Neural progenitor cell (in vitro differentiated cells): ENCODE measurements around the gene SMARCC2. TPM values are rescaled to one million over a fixed set of nuclear protein-coding genes. Genes with fewer than 3 reads are reported as not detected.

Source experiments
- DNase-seq: peaks from one replicate; pipeline ENCODE4 v3.0.0-alpha.2; 2016; ENCODE audit warnings: low spot score
- H2AFZ ChIP-seq: fragments of 200-600 bp; sonication (generic); replicated peaks from 2 replicates; pipeline ENCODE4 v1.6.1; 2016; ENCODE audit warnings: antibody characterized with exemption
- H3F3A ChIP-seq: fragments of 200-600 bp; sonication (generic); 2 replicates; pipeline ENCODE4 v1.6.1; 2016; ENCODE audit warnings: antibody characterized with exemption, low read depth
- H3K27ac ChIP-seq: fragments of 200-600 bp; sonication (generic); 2 replicates; pipeline ENCODE4 v1.5.1; 2016; ENCODE audit warnings: mild to moderate bottlenecking
- H3K27me3 ChIP-seq: fragments of 200-600 bp; sonication (generic); 2 replicates; pipeline ENCODE4 v1.6.1; 2016; ENCODE audit warnings: mild to moderate bottlenecking, moderate library complexity
- H3K36me3 ChIP-seq: fragments of 200-600 bp; sonication (generic); 2 replicates; pipeline ENCODE4 v1.5.1; 2016
- H3K4me1 ChIP-seq: fragments of 200-600 bp; sonication (generic); 2 replicates; pipeline ENCODE4 v1.6.1; 2016; ENCODE audit warnings: mixed run types
- H3K4me2 ChIP-seq: fragments of 200-600 bp; sonication (generic); 2 replicates; pipeline ENCODE4 v1.6.1; 2016
- H3K4me3 ChIP-seq: fragments of 200-600 bp; sonication (generic); 2 replicates; pipeline ENCODE4 v1.5.1; 2016
- H3K79me2 ChIP-seq: fragments of 200-600 bp; sonication (generic); 2 replicates; pipeline ENCODE4 v1.6.1; 2016; ENCODE audit warnings: low read depth
- H3K9ac ChIP-seq: fragments of 200-600 bp; sonication (generic); 2 replicates; pipeline ENCODE4 v1.6.1; 2016
- H3K9me3 ChIP-seq: fragments of 200-600 bp; sonication (generic); 2 replicates; pipeline ENCODE4 v1.5.1; 2016; ENCODE audit warnings: low read depth
- H4K20me1 ChIP-seq: fragments of 200-600 bp; sonication (generic); 2 replicates; pipeline ENCODE4 v1.6.1; 2016; ENCODE audit warnings: low read depth
- H3K27ac Mint-ChIP-seq: 3 replicates; pipeline ENCODE4 v1.8.0; 2021; ENCODE audit warnings: mixed read lengths
- H3K27me3 Mint-ChIP-seq: 2 replicates; pipeline ENCODE4 v1.8.0; 2022; ENCODE audit warnings: low read depth, mild to moderate bottlenecking, inconsistent platforms, moderate library complexity, mixed read lengths; ENCODE audit not compliant: insufficient read depth
- H3K36me3 Mint-ChIP-seq: 3 replicates; pipeline ENCODE4 v1.8.0; 2021; ENCODE audit warnings: mixed read lengths
- H3K4me1 Mint-ChIP-seq: 3 replicates; pipeline ENCODE4 v1.8.0; 2021; ENCODE audit warnings: mixed read lengths
- H3K4me3 Mint-ChIP-seq: 3 replicates; pipeline ENCODE4 v1.8.0; 2021; ENCODE audit warnings: mild to moderate bottlenecking, moderate library complexity, mixed read lengths
- H3K9me3 Mint-ChIP-seq: 3 replicates; pipeline ENCODE4 v1.8.0; 2020; ENCODE audit warnings: mixed read lengths
- CTCF ChIP-seq: fragments of 200-600 bp; sonication (generic); IDR thresholded peaks from 2 replicates; pipeline ENCODE4 v1.5.1; 2017; ENCODE audit warnings: antibody characterized with exemption, mild to moderate bottlenecking
- EZH2 ChIP-seq: fragments of 200-600 bp; sonication (generic); IDR thresholded peaks from 2 replicates; pipeline ENCODE4 v1.6.1; 2017; ENCODE audit warnings: antibody characterized with exemption, mild to moderate bottlenecking, moderate library complexity
- EZH2phosphoT487 ChIP-seq: fragments of 200-600 bp; sonication (generic); IDR thresholded peaks from 2 replicates; pipeline ENCODE4 v1.6.1; 2017; ENCODE audit warnings: antibody characterized with exemption
- total RNA-seq: library from RNA; depleted of rRNA; stranded (reverse); fragments of >200 nt; gene quantifications from 2 replicates; pipeline ENCODE4 v1.2.3, GENCODE V29; 2015; ENCODE audit warnings: low replicate concordance

The SMARCC2 gene
- total RNA-seq, 1 donor from 2014 or later: 103 TPM

DNA sequence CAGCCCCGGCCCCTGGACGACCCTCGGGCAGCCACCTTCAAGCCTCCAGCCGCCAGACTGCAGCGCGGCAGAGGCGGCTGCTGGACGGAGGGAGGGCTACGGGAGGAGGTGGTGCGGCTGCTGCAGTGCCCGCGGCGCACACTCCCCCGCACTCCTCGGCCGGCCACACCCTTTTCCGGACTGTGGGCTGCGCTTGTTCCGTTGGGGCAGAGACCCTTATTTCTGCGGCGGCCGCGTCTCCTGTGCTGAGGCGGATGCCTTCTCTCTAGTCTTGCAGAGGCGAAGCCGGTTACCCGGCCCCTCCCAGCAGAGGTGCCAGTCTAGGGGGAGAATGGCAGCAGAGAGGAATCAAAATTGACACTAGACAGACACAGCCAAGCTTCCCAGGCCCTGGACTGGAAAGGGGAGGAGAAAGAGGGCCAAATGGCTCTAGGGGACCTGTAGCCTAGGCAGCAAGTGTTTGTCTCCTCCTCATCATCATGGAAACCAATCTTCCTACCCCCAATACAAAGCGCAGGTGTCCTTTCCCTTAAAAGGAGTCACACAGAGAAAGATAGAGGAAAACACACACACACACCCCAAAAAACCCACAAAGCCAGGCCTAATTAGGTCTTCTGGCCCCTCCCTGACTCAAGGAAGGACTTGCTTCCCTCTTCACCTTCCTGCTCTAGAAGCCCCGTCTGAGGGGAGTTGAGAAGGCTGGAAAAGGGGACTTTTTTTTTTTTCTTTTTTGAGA lies 59.9 kb downstream of the SMARCC2 start:
- no peak overlapping the region for H3K27ac ChIP-seq
- H3K27ac Mint-ChIP-seq: peak overlapping the region; percentile 33

GRCh38 chr12:56128670-56129205 lies 60.5 kb downstream of the SMARCC2 start:
- Histone ChIP-seq H3K9ac (peak overlapping the region; percentile 67), H3K79me2 (peaks cover 33% of the 10 kb centered on the region), H3K27me3 (no peaks in the 10 kb centered on the region), H2AFZ (no peak overlapping the region), H3K36me3 (no peaks in the 10 kb centered on the region), H3K27ac (no peak overlapping the region), H3K4me2 (peak overlapping the region; percentile 96), H3K9me3 (no peaks in the 10 kb centered on the region), H3F3A (peaks cover 36% of the 10 kb centered on the region), H3K4me3 (peak overlapping the region; percentile 88), H4K20me1 (peaks cover 16% of the 10 kb centered on the region), H3K4me1 (peaks cover 18% of the 10 kb centered on the region)
- Mint-ChIP-seq H3K9me3 (no peaks in the 10 kb centered on the region), H3K4me1 (peaks cover 35% of the 10 kb centered on the region), H3K27ac (peak overlapping the region; percentile 98), H3K27me3 (peaks cover 12% of the 10 kb centered on the region), H3K4me3 (peak overlapping the region; percentile 99), H3K36me3 (peaks cover 33% of the 10 kb centered on the region)
- no peak for DNase-seq
- no peak for TF ChIP-seq EZH2
- TF ChIP-seq EZH2phosphoT487: no peak
- TF ChIP-seq CTCF: no peak

More for the DNA sequence above, 59.9 kb downstream of the SMARCC2 start:
- Mint-ChIP-seq H3K4me1 (peaks cover 35% of the 10 kb centered on the region), H3K4me3 (peak overlapping the region; percentile 99), H3K9me3 (no peaks in the 10 kb centered on the region), H3K36me3 (peaks cover 38% of the 10 kb centered on the region), H3K27me3 (peaks cover 14% of the 10 kb centered on the region)
- peaks cover 36% of the 10 kb centered on the region for H3F3A ChIP-seq
- H2AFZ ChIP-seq: no peak overlapping the region
- H3K79me2 ChIP-seq: peaks cover 33% of the 10 kb centered on the region
- peaks cover 16% of the 10 kb centered on the region for H4K20me1 ChIP-seq
- peak overlapping the region; percentile 67 for H3K9ac ChIP-seq
- no peak for TF ChIP-seq CTCF
- no peak for TF ChIP-seq EZH2
- no peak for TF ChIP-seq EZH2phosphoT487
- H3K4me2 ChIP-seq: peak overlapping the region; percentile 96
- H3K27me3 ChIP-seq: no peaks in the 10 kb centered on the region
- DNase-seq: peak; percentile 81
- peaks cover 18% of the 10 kb centered on the region for H3K4me1 ChIP-seq
- peak overlapping the region; percentile 88 for H3K4me3 ChIP-seq
- peaks cover 1% of the 10 kb centered on the region for H3K36me3 ChIP-seq
- no peaks in the 10 kb centered on the region for H3K9me3 ChIP-seq

GRCh38 chr12:56127888-56128669 lies 61.2 kb downstream of the SMARCC2 start, which contains the start of gene ESYT1:
Gene ESYT1, plus strand, starts transcription at chr12:56128267. Its CDS starts 53 bp downstream, at chr12:56128320.
- H3K9ac ChIP-seq: peak within 1 kb of the TSS; percentile 67
- Mint-ChIP-seq H3K9me3 (no peaks in the 10 kb centered on the region), H3K4me3 (peak within 1 kb of the TSS; percentile 99), H3K27ac (peak within 1 kb of the TSS; percentile 98), H3K4me1 (peaks cover 35% of the 10 kb centered on the region), H3K27me3 (peaks cover 10% of the 10 kb centered on the region), H3K36me3 (peaks cover 27% of the 10 kb centered on the region)
- H3K27me3 ChIP-seq: no peaks in the 10 kb centered on the region
- peaks cover 18% of the 10 kb centered on the region for H3K4me1 ChIP-seq
- no peaks in the 10 kb centered on the region for H3K9me3 ChIP-seq
- peaks cover 36% of the 10 kb centered on the region for H3F3A ChIP-seq
- H3K4me2 ChIP-seq: peak within 1 kb of the TSS; percentile 96
- DNase-seq: peak; percentile 100
- H3K79me2 ChIP-seq: peaks cover 33% of the 10 kb centered on the region
- no peaks in the 10 kb centered on the region for H3K36me3 ChIP-seq
- peak within 1 kb of the TSS; percentile 95 for H3K27ac ChIP-seq
- no peak for TF ChIP-seq EZH2phosphoT487
- peak; percentile 11 for TF ChIP-seq CTCF
- TF ChIP-seq EZH2: no peak
- peak within 1 kb of the TSS; percentile 31 for H2AFZ ChIP-seq
- H4K20me1 ChIP-seq: peaks cover 16% of the 10 kb centered on the region
- H3K4me3 ChIP-seq: peak within 1 kb of the TSS; percentile 88
